B cell (primary cell): ENCODE results near the gene TRIM68. TPM values are rescaled to one million over a fixed set of nuclear protein-coding genes. Genes with fewer than 3 reads are reported as not detected.

Experiments
- ATAC-seq: fragments of 200-7000 bp; cut with Tn5 transposase; one replicate; pipeline ENCODE4 v1.10.0; 2021; ENCODE audit warnings: low read depth, mild to moderate bottlenecking, moderate number of reproducible peaks, moderate library complexity
- CTCF ChIA-PET: fragments of 350-600 bp; sonication (Branson Sonifier 250); formaldehyde crosslinking; loops from one replicate; lab custom pipeline; 2021; ENCODE audit warnings: antibody characterized with exemption, inconsistent platforms; lab: Charles Lee
- POLR2A ChIA-PET: fragments of 350-600 bp; sonication (Branson Sonifier 250); formaldehyde crosslinking; loops from one replicate; lab custom pipeline; 2021; ENCODE audit warnings: antibody characterized with exemption; lab: Charles Lee
- DNase-seq: peaks from one replicate; pipeline ENCODE4 v3.0.0; 2013
- H2AFZ ChIP-seq: 2 replicates; pipeline ENCODE4 v1.6.1; 2012; ENCODE audit warnings: mild to moderate bottlenecking, low read depth, low read length; ENCODE audit not compliant: insufficient read depth, poor library complexity, severe bottlenecking
- H3K27ac ChIP-seq, 2 donors: 1 replicate in 1 of 2; 2 replicates in 1 of 2; pipeline ENCODE4 v1.5.1; 2012 to 2013; ENCODE audit warnings: low read length in 2 of 2, mild to moderate bottlenecking in 2 of 2, moderate library complexity in 1 of 2
- H3K27me3 ChIP-seq, 4 experiments: fragments of 200-600 bp in 1 of 4; sonication (generic) in 1 of 4; replicated peaks in 1 of 4; 1 replicate in 2 of 4; 2 replicates in 2 of 4; pipeline versions ENCODE4 v1.6.1 to v1.7.0; 2013 to 2016; ENCODE audit warnings: low read length in 3 of 4, mild to moderate bottlenecking in 2 of 4, mixed read lengths in 1 of 4, moderate library complexity in 1 of 4; ENCODE audit not compliant: insufficient read depth in 4 of 4, control insufficient read depth in 3 of 4; ENCODE audit errors: control extremely low read depth in 1 of 4
- H3K36me3 ChIP-seq, 2 experiments: replicated peaks in 1 of 2; 1 replicate in 1 of 2; 2 replicates in 1 of 2; pipeline versions ENCODE4 v1.6.1 to v1.7.1; 2013; ENCODE audit warnings: low read length in 1 of 2; ENCODE audit not compliant: insufficient read depth in 2 of 2, control insufficient read depth in 1 of 2; ENCODE audit errors: control extremely low read depth in 1 of 2, extremely low read depth in 1 of 2
- H3K4me1 ChIP-seq, 2 donors: fragments of 200-600 bp in 1 of 2; sonication (generic) in 1 of 2; 1 replicate in 1 of 2; 2 replicates in 1 of 2; pipeline versions ENCODE4 v1.5.1 to v1.6.1; 2013 to 2017; ENCODE audit warnings: low read length in 2 of 2; ENCODE audit not compliant: control insufficient read depth in 2 of 2, insufficient read depth in 2 of 2
- H3K4me2 ChIP-seq: replicated peaks from 2 replicates; pipeline ENCODE3; 2012; ENCODE audit warnings: mild to moderate bottlenecking, low read depth, low read length; ENCODE audit not compliant: poor library complexity, severe bottlenecking
- H3K4me3 ChIP-seq, 5 experiments: fragments of 200-600 bp in 1 of 5; sonication (generic) in 1 of 5; 1 replicate in 3 of 5; 2 replicates in 2 of 5; pipeline versions ENCODE4 v1.5.1 to v1.7.0; 2011 to 2016; ENCODE audit warnings: low read length in 4 of 5, mild to moderate bottlenecking in 4 of 5, low read depth in 2 of 5, control low read depth in 1 of 5, moderate library complexity in 1 of 5; ENCODE audit not compliant: insufficient read depth in 1 of 5; ENCODE audit errors: control extremely low read depth in 1 of 5, extremely low read depth in 1 of 5
- H3K79me2 ChIP-seq: fragments of 200-600 bp; sonication (generic); one replicate; pipeline ENCODE4 v1.6.0; 2016; ENCODE audit warnings: low read length; ENCODE audit not compliant: control insufficient read depth, insufficient read depth
- H3K9ac ChIP-seq: fragments of 200-600 bp; sonication (generic); 2 replicates; pipeline ENCODE4 v1.6.1; 2017; ENCODE audit warnings: mild to moderate bottlenecking, low read length, moderate library complexity
- H3K9me3 ChIP-seq, 3 donors: one replicate each; pipeline versions ENCODE4 v1.6.1 to v1.7.1; 2013; ENCODE audit warnings: low read length in 2 of 3; ENCODE audit not compliant: control insufficient read depth in 2 of 3, insufficient read depth in 1 of 3; ENCODE audit errors: control extremely low read depth in 1 of 3
- H4K20me1 ChIP-seq: 2 replicates; pipeline ENCODE4 v1.6.0; 2012; ENCODE audit warnings: mild to moderate bottlenecking, low read length; ENCODE audit not compliant: insufficient read depth, control insufficient read depth, poor library complexity, severe bottlenecking
- H3K27ac Mint-ChIP-seq: one replicate; pipeline ENCODE4 v1.8.0; 2021; ENCODE audit warnings: mixed read lengths
- H3K27me3 Mint-ChIP-seq: one replicate; pipeline ENCODE4 v1.8.0; 2021; ENCODE audit warnings: mixed read lengths
- H3K4me1 Mint-ChIP-seq: one replicate; pipeline ENCODE4 v1.8.0; 2021; ENCODE audit warnings: mixed read lengths
- H3K4me3 Mint-ChIP-seq: one replicate; pipeline ENCODE4 v1.8.0; 2021; ENCODE audit warnings: mixed read lengths
- H3K9me3 Mint-ChIP-seq: one replicate; pipeline ENCODE4 v1.8.0; 2022; ENCODE audit warnings: mixed read lengths; ENCODE audit not compliant: insufficient read depth
- CTCF ChIP-seq: fragments of 200-600 bp; IDR thresholded peaks from one replicate; pipeline ENCODE4 v1.8.0; 2022; ENCODE audit warnings: antibody characterized with exemption, mild to moderate bottlenecking
- EZH2 ChIP-seq: IDR thresholded peaks from 2 replicates; pipeline ENCODE4 v1.6.1; 2012; ENCODE audit warnings: borderline replicate concordance, low read depth, mild to moderate bottlenecking, moderate library complexity, low read length; ENCODE audit not compliant: insufficient read depth, poor library complexity, severe bottlenecking
- WGBS: methylation state at CpG from one replicate; pipeline ENCODE4 v1.1.5; 2013; ENCODE audit warnings: missing lambda C conversion rate; ENCODE audit not compliant: insufficient coverage; 5-methylcytosine and 5-hydroxymethylcytosine counted together
- intact Hi-C: fragments of 100-400 bp; cut with micrococcal nuclease; formaldehyde crosslinking; loops from one replicate; pipeline ENCODE4 v1.10.0; 2022
- polyA plus RNA-seq: library from polyadenylated mRNA; depleted of rRNA; stranded (reverse); fragments of >200 nt; gene quantifications from 2 replicates; pipeline ENCODE4 v1.2.3, GENCODE V29; 2012
- total RNA-seq, 2 donors: library from RNA; stranded (reverse); fragments of 120-200 nt in 1 of 2; gene quantifications; 1 replicate in 1 of 2; 2 replicates in 1 of 2; pipeline versions ENCODE4 v1.2.3 to v1.2.4, GENCODE V29; 2013 to 2022

The TRIM68 gene
- total and polyA plus RNA-seq, 2 donors (not counting 1 experiment from before 2014, with no cell fraction given) = 7.6 to 21.7 TPM

- peaks cover 38% of the 10 kb centered on the region for H3K4me1 Mint-ChIP-seq
Observed at GRCh38 chr11:4605057-4605456, 3.0 kb downstream of the TRIM68 start.

GRCh38 chr11:4593739-4594138, 14.3 kb downstream of the TRIM68 start, which contains the start of gene OR52I1:
OR52I1 (plus strand) TSS chr11:4594039; CDS start chr11:4594039, 0 bp downstream.
- no peaks in the 10 kb centered on the region for H3K79me2 ChIP-seq
- intact Hi-C loops = no loop called here
- POLR2A ChIA-PET = no interaction called here
- H3K27ac ChIP-seq = no peak within 1 kb of the TSS
- Mint-ChIP-seq H3K4me3 (no peak within 1 kb of the TSS), H3K27ac (no peak within 1 kb of the TSS), H3K27me3 (no peaks in the 10 kb centered on the region), H3K9me3 (no peaks in the 10 kb centered on the region), H3K4me1 (no peaks in the 10 kb centered on the region)
- TF ChIP-seq CTCF (no peak), EZH2 (no peak)
- CTCF ChIA-PET = interaction anchor here (1.4 kb wide), 1 partner anchor 406 kb away, joined by 5 read pairs; no protein-coding TSS in a partner anchor
- H3K36me3 ChIP-seq = peaks cover 0 to 17% of the 10 kb centered on the region in 2 experiments
- H3K4me2 ChIP-seq = no peak within 1 kb of the TSS
- WGBS = no CpG with 5 or more reads among the region's 1 CpG
- no peaks in the 10 kb centered on the region for H4K20me1 ChIP-seq
- ATAC-seq = no peak
- DNase-seq = no peak
- no peak within 1 kb of the TSS for H2AFZ ChIP-seq
- H3K4me1 ChIP-seq = no peaks in the 10 kb centered on the region
- no peaks in the 10 kb centered on the region for H3K9me3 ChIP-seq
- H3K4me3 ChIP-seq = no peak within 1 kb of the TSS
- no peaks in the 10 kb centered on the region for H3K27me3 ChIP-seq
- H3K9ac ChIP-seq = no peak within 1 kb of the TSS

More at GRCh38 chr11:4605057-4605456, 3.0 kb downstream of the TRIM68 start:
- 100% methylated on average over 4 of the region's 4 CpGs for WGBS
- ChIA-PET CTCF (interaction anchor here (2.8 kb wide), 1 partner anchor 32 kb away, joined by 7 read pairs; the partner anchor contains the start of gene OR51D1), POLR2A (no interaction called here)
- peaks cover 14 to 22% of the 10 kb centered on the region in 2 donors for H3K4me1 ChIP-seq
- no peak overlapping the region for H3K27ac Mint-ChIP-seq
- no peaks in the 10 kb centered on the region for H3K27me3 ChIP-seq
- H3K9me3 ChIP-seq = no peaks in the 10 kb centered on the region
- H3K4me3 Mint-ChIP-seq = no peak overlapping the region
- DNase-seq (no peak), ATAC-seq (no peak)
- no peak overlapping the region for H3K4me2 ChIP-seq
- no peaks in the 10 kb centered on the region for H3K9me3 Mint-ChIP-seq
- peaks cover 0 to 39% of the 10 kb centered on the region in 2 experiments for H3K36me3 ChIP-seq
- no peaks in the 10 kb centered on the region for H3K27me3 Mint-ChIP-seq
- no peak overlapping the region for H3K4me3 ChIP-seq
- H3K79me2 ChIP-seq = peaks cover 5% of the 10 kb centered on the region
- H3K9ac ChIP-seq = no peak overlapping the region
- H4K20me1 ChIP-seq = peaks cover 6% of the 10 kb centered on the region
- no peak overlapping the region for H2AFZ ChIP-seq
- TF ChIP-seq EZH2 (no peak), CTCF (no peak)
- no peak overlapping the region for H3K27ac ChIP-seq
- intact Hi-C loops = loop anchor here (10.0 kb wide), 1 partner anchor 1630 kb away; the partner anchor contains the start of genes CNGA4 and FHIP1B
